LoVo (cell line): ENCODE results near the gene WDR82.
A peak's percentile ranks its signal among the peaks of the same experiment; 100 is the strongest.
"Not testable (repeated sequence)": the region's sequence is repeated elsewhere in the genome, so short reads cannot be mapped to it uniquely, and the experiment has no call there.

Experiments
- DNase-seq: peaks from one replicate; pipeline ENCODE4 v3.0.0-alpha.2; 2016; ENCODE audit warnings: low spot score

The WDR82 gene

GRCh38 chr3:52289747-52290595 lies 11.5 kb upstream of the WDR82 start:
- DNase-seq: peak; percentile 86

- DNase-seq: peak; percentile 33
Measured at GRCh38 chr3:52289338-52289746, 10.9 kb upstream of the WDR82 start.

GRCh38 chr3:52288674-52289073 lies 10.2 kb upstream of the WDR82 start:
- DNase-seq: no peak

- DNase-seq: peak; percentile 16
Measured at GRCh38 chr3:52286777-52287110, 8.3 kb upstream of the WDR82 start.

- not testable (repeated sequence) for DNase-seq
Measured at GRCh38 chr3:52284051-52284450, 5.6 kb upstream of the WDR82 start.

- DNase-seq: no peak
Measured at GRCh38 chr3:52283306-52283705, 4.9 kb upstream of the WDR82 start.

- DNase-seq: peak; percentile 60
Measured at GRCh38 chr3:52281981-52282801, 3.7 kb upstream of the WDR82 start.

- DNase-seq: no peak
Measured at GRCh38 chr3:52280050-52280461, 1.6 kb upstream of the WDR82 start.

GRCh38 chr3:52279596-52279995 lies 1.1 kb upstream of the WDR82 start:
- no peak for DNase-seq

- DNase-seq: no peak
Measured at GRCh38 chr3:52277972-52278509, 408 bp downstream of the WDR82 start.

GRCh38 chr3:52277071-52277964 lies 1.1 kb downstream of the WDR82 start:
- peak; percentile 64 for DNase-seq

- not testable (repeated sequence) for DNase-seq
Measured at GRCh38 chr3:52274781-52275180, 3.7 kb downstream of the WDR82 start.

- no peak for DNase-seq
Measured at GRCh38 chr3:52272831-52273230, 5.6 kb downstream of the WDR82 start.

GRCh38 chr3:52272172-52272571 lies 6.3 kb downstream of the WDR82 start:
- DNase-seq: not testable (repeated sequence)

GRCh38 chr3:52270252-52270754 lies 8.1 kb downstream of the WDR82 start:
- no peak for DNase-seq

- DNase-seq: no peak
Measured at GRCh38 chr3:52269776-52270175, 8.7 kb downstream of the WDR82 start.

GRCh38 chr3:52268036-52268435 lies 10.4 kb downstream of the WDR82 start:
- no peak for DNase-seq

GRCh38 chr3:52265387-52265786 lies 13.1 kb downstream of the WDR82 start:
- DNase-seq: no peak

- DNase-seq: no peak
Measured at GRCh38 chr3:52262447-52262846, 16.0 kb downstream of the WDR82 start.

- DNase-seq: no peak
Measured at GRCh38 chr3:52259448-52259847, 19.0 kb downstream of the WDR82 start.

- no peak for DNase-seq
Measured at GRCh38 chr3:52259035-52259434, 19.4 kb downstream of the WDR82 start.

GRCh38 chr3:52257911-52258310 lies 20.5 kb downstream of the WDR82 start:
- no peak for DNase-seq
